Left lung (tissue), 10 donors: ENCODE results near the gene TRPM4. TPM values are rescaled to one million over a fixed set of nuclear protein-coding genes. Genes with fewer than 3 reads are reported as not detected.

Experiments used
- ATAC-seq: fragments of 200-7000 bp; cut with Tn5 transposase; one replicate; pipeline ENCODE4 v1.9.1; 2020; ENCODE audit warnings: moderate library complexity
- DNase-seq, 4 donors: peaks; one replicate each; pipeline ENCODE4 v3.0.0-alpha.2; 2013 to 2020
- H3K27ac ChIP-seq, 2 donors: fragments of 200-600 bp; sonication (generic) in 1 of 2; one replicate each; pipeline versions ENCODE4 v1.5.0 to v1.8.0; 2020 to 2021
- H3K27me3 ChIP-seq, 2 donors: fragments of 200-600 bp; sonication (generic) in 1 of 2; one replicate each; pipeline versions ENCODE4 v1.5.0 to v1.8.0; 2020 to 2021
- H3K36me3 ChIP-seq, 2 donors: fragments of 200-600 bp; sonication (generic) in 1 of 2; one replicate each; pipeline versions ENCODE4 v1.5.0 to v1.8.0; 2020 to 2021
- H3K4me1 ChIP-seq, 2 donors: fragments of 200-600 bp; one replicate each; pipeline ENCODE4 v1.8.0; 2021
- H3K4me3 ChIP-seq, 2 donors: fragments of 200-600 bp; sonication (generic) in 1 of 2; one replicate each; pipeline versions ENCODE4 v1.5.0 to v1.8.0; 2020 to 2021; ENCODE audit warnings: mild to moderate bottlenecking in 1 of 2
- H3K9me3 ChIP-seq, 2 donors: fragments of 200-600 bp; sonication (generic) in 1 of 2; one replicate each; pipeline versions ENCODE4 v1.5.0 to v1.8.0; 2020 to 2021
- CTCF ChIP-seq, 2 donors: fragments of 200-600 bp; sonication (generic) in 1 of 2; IDR thresholded peaks; one replicate each; pipeline versions ENCODE4 v1.5.0 to v1.8.0; 2021; ENCODE audit warnings: antibody characterized with exemption in 2 of 2
- intact Hi-C, 2 donors: fragments of 100-400 bp; cut with DNase I; formaldehyde crosslinking; loops; one replicate each; pipeline versions ENCODE4 v1.11.2 to v1.14.2; 2022
- polyA plus RNA-seq, 6 donors: library from polyadenylated mRNA; unstranded; fragments of 120-200 nt; gene quantifications; one replicate each; pipeline ENCODE4 v1.2.1, GENCODE V29; 2013; ENCODE audit not compliant: insufficient read length in 6 of 6
- total RNA-seq, 2 donors: library from RNA; stranded (reverse); fragmentation: NEBNext Ultra II Directional; extraction: Animal tissue kit (Norgen Biotek cat#: 25700); gene quantifications; one replicate each; pipeline ENCODE4 v1.2.1, GENCODE V29; 2021
- donor health status: DM: no; HTN: yes; CAD: no.
- donor health status: DM: no; HTN: no; CAD: no.

Gene TRPM4
- total and polyA plus RNA-seq, 8 donors: 14.3 to 61.7 (median 29.7) TPM

- Histone ChIP-seq H3K27me3 (no peaks in the 10 kb centered on the region), H3K36me3 (no peaks in the 10 kb centered on the region), H3K4me1 (no peaks in the 10 kb centered on the region), H3K27ac (no peak overlapping the region), H3K4me3 (no peak overlapping the region), H3K9me3 (no peaks in the 10 kb centered on the region)
- no peak for DNase-seq
- ATAC-seq: no peak
- intact Hi-C loops: no loop called here
- TF ChIP-seq CTCF (IDR thresholded peaks at IDR 0.05): no peak
Measured at GRCh38 chr19:49243129-49243528, 85.5 kb downstream of the TRPM4 start.

- DNase-seq: no peak
- Histone ChIP-seq H3K27me3 (no peaks in the 10 kb centered on the region), H3K4me3 (no peak overlapping the region), H3K36me3 (no peaks in the 10 kb centered on the region), H3K27ac (no peak overlapping the region), H3K9me3 (no peaks in the 10 kb centered on the region), H3K4me1 (no peaks in the 10 kb centered on the region)
- intact Hi-C loops: no loop called here
- TF ChIP-seq CTCF (IDR thresholded peaks at IDR 0.05): no peak
- no peak for ATAC-seq
Measured at GRCh38 chr19:49243726-49244125, 86.1 kb downstream of the TRPM4 start.

- no peak for ATAC-seq
- TF ChIP-seq CTCF (IDR thresholded peaks at IDR 0.05): no peak
- Histone ChIP-seq H3K9me3 (no peaks in the 10 kb centered on the region), H3K27ac (no peak overlapping the region), H3K36me3 (no peaks in the 10 kb centered on the region), H3K4me3 (no peak overlapping the region), H3K4me1 (no peaks in the 10 kb centered on the region), H3K27me3 (no peaks in the 10 kb centered on the region)
- DNase-seq: no peak
- intact Hi-C loops: no loop called here
Measured at GRCh38 chr19:49244256-49244655, 86.7 kb downstream of the TRPM4 start.

GRCh38 chr19:49247676-49248075 lies 90.1 kb downstream of the TRPM4 start:
- no peak overlapping the region for H3K27ac ChIP-seq
- ATAC-seq: no peak
- H3K36me3 ChIP-seq: no peaks in the 10 kb centered on the region
- no peak overlapping the region for H3K4me3 ChIP-seq
- H3K27me3 ChIP-seq: no peaks in the 10 kb centered on the region
- no peaks in the 10 kb centered on the region for H3K4me1 ChIP-seq
- no peak for DNase-seq
- no peaks in the 10 kb centered on the region for H3K9me3 ChIP-seq
- no peak for TF ChIP-seq CTCF (IDR thresholded peaks at IDR 0.05)
- intact Hi-C loops: no loop called here

GRCh38 chr19:49249933-49250332 lies 92.3 kb downstream of the TRPM4 start:
- no peak for ATAC-seq

More at GRCh38 chr19:49249933-49250332, 92.3 kb downstream of the TRPM4 start:
- H3K4me3 ChIP-seq: no peak overlapping the region
- H3K4me1 ChIP-seq: no peaks in the 10 kb centered on the region
- H3K27me3 ChIP-seq: no peaks in the 10 kb centered on the region
- no peaks in the 10 kb centered on the region for H3K36me3 ChIP-seq
- no peak for TF ChIP-seq CTCF (IDR thresholded peaks at IDR 0.05)
- no peak for DNase-seq
- H3K27ac ChIP-seq: no peak overlapping the region
- no peaks in the 10 kb centered on the region for H3K9me3 ChIP-seq
- intact Hi-C loops: no loop called here
